GM12865 (cell line): ENCODE results near the gene CCDC169.

ENCODE experiments used
- DNase-seq: peaks from one replicate; pipeline ENCODE4 v3.0.0; 2010; ENCODE audit warnings: low read depth
- H3K4me3 ChIP-seq: 2 replicates; pipeline ENCODE4 v1.5.1; 2011; ENCODE audit warnings: mild to moderate bottlenecking, low read depth, low read length, control low read depth
- CTCF ChIP-seq: IDR thresholded peaks from 2 replicates; pipeline ENCODE4 v1.5.1; 2011; ENCODE audit warnings: low read length, control low read depth, low read depth, inconsistent platforms; ENCODE audit not compliant: insufficient read depth; ENCODE audit errors: missing control alignments

The CCDC169 gene

GRCh38 chr13:36211567-36211966 lies 86.0 kb downstream of the CCDC169 start:
- TF ChIP-seq CTCF, result no peak
- no peak overlapping the region for H3K4me3 ChIP-seq
- DNase-seq, result no peak

- DNase-seq, result no peak
- no peak overlapping the region for H3K4me3 ChIP-seq
- no peak for TF ChIP-seq CTCF
Observed at GRCh38 chr13:36210738-36211137, 86.9 kb downstream of the CCDC169 start.

GRCh38 chr13:36207672-36208071 lies 89.9 kb downstream of the CCDC169 start:
- no peak overlapping the region for H3K4me3 ChIP-seq
- DNase-seq, result no peak
- TF ChIP-seq CTCF, result no peak

- no peak for DNase-seq
- no peak overlapping the region for H3K4me3 ChIP-seq
- TF ChIP-seq CTCF, result no peak
Observed at GRCh38 chr13:36193151-36193855, 104.3 kb downstream of the CCDC169 start.

- H3K4me3 ChIP-seq, result no peak overlapping the region
- DNase-seq, result no peak
- TF ChIP-seq CTCF, result no peak
Observed at GRCh38 chr13:36192166-36192565, 105.4 kb downstream of the CCDC169 start.

GRCh38 chr13:36190771-36191170 lies 106.8 kb downstream of the CCDC169 start:
- no peak overlapping the region for H3K4me3 ChIP-seq
- no peak for DNase-seq
- no peak for TF ChIP-seq CTCF

GRCh38 chr13:36188441-36188840 lies 109.2 kb downstream of the CCDC169 start:
- TF ChIP-seq CTCF, result no peak
- no peak overlapping the region for H3K4me3 ChIP-seq
- DNase-seq, result no peak
